GM12801 (cell line): Measurements from ENCODE around the gene CDKN2AIP.

Source experiments
- CTCF ChIP-seq: IDR thresholded peaks from one replicate; pipeline ENCODE4 v1.5.1; 2011; ENCODE audit warnings: control low read depth; ENCODE audit not compliant: insufficient read length; ENCODE audit errors: extremely low read depth

CDKN2AIP gene

GRCh38 chr4:183416879-183417755 lies 27.3 kb upstream of the CDKN2AIP start:
- TF ChIP-seq CTCF, result no peak

DNA sequence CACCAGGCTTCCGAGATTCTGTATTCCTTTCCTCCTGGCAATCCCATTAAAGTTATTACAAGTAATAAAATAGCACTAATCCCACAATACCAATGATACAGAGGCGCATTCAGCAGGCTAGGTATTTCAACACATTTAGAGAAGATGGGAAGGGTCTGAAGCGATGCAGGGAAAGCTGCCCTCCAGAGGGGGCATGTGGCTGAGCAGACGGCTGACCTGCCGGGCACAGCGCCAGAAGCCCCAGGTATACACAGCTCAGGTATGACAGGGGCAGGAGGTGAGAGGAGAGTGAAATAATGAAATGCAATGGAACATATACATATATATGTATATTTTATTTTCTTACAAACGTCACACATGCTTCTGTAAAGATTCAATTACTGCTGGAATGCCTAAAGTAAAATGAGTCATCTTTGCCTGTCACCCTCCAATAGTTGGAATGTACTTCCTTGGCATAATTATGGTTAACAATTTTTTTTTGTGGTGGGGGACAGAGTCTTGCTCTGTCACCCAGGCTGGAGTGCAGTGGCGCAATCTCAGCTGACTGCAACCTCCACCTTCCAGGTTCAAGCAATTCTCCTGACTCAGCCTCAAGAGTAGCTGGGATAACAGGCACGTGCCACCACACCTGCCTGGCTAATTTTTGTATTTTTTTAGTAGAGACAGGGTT lies 21.3 kb upstream of the CDKN2AIP start:
- TF ChIP-seq CTCF, result no peak

GRCh38 chr4:183424109-183424744 lies 20.2 kb upstream of the CDKN2AIP start:
- TF ChIP-seq CTCF, result no peak

DNA sequence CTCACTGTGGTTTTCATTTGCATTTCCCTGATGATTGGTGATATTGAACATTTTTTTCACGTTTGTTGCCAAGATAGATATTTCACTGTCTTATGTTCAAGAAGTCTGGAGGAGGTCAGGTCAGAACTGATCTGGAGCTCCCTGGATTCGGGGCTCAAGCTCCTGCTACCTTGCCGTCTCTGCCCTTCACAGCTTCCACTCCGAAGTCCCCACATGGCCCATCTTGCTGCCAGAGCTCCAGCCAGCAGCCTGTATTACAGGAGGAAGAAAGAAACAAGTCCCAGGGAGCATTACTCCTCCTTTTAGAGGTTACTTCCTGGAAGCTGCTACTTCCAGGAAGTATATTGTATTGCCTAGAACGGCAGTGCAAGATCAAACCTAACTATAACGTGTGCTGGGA lies 17.9 kb upstream of the CDKN2AIP start:
- TF ChIP-seq CTCF, result no peak

- no peak for TF ChIP-seq CTCF
These were observed 14.9 kb upstream of the CDKN2AIP start for GRCh38 chr4:183429489-183429888.

DNA sequence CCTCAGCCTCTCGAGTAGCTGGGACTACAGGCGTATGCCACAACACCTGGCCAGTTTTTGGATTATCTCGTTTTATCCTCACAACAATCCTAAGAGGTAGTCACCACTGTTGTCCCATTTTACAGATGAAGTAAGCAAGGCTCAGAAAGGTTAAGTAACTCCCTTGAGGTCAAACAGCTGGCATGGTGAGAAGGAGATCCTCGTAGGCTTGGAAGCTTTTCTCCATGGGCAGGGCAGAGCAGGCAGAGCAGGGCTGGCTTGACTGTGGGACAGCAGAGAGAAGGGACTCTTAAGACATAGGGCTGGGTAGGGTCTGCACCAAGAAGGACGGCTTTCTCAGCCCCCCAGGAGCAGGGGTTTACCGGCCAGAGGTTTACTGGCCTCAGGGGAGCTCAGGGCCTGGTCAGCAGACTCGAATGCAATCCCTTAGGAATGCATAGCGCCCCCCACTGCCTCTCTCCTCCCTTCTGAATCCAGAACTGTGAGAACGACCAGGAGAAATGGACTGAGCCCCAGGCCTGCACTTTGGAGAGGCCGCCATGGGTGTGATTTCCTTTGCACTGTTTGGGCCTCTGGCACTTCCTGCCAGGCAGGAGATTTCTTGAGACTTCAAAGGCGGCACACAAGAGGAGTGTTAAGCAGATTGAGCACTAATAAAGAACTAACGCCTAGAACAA lies 14.0 kb upstream of the CDKN2AIP start:
- no peak for TF ChIP-seq CTCF

DNA sequence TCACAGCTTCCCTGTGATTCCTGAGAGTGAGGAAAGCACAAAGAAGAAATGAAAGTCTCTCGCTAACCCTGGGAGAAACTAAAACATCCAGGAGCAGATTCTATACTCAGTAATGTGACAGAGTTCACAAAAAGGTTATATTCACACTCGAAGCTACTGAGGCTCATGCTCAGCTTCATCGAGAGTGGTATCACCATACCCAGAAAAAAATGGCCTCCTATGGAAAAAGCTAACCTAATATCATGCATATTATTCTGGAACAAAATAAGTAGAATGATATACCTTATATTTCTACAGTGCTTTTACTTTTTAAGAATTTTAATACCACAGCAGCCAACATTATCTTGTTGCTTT lies 13.5 kb upstream of the CDKN2AIP start:
- TF ChIP-seq CTCF, result no peak
